HG03045 (cell line): Measurements from ENCODE around the gene AMOTL2.

Experiments used
- ATAC-seq: cut with Tn5 transposase; IDR thresholded peaks from one replicate; pipeline ENCODE4 v1.9.1; 2021; ENCODE audit warnings: mild to moderate bottlenecking, moderate library complexity; ENCODE audit not compliant: unreplicated experiment

The AMOTL2 gene

DNA sequence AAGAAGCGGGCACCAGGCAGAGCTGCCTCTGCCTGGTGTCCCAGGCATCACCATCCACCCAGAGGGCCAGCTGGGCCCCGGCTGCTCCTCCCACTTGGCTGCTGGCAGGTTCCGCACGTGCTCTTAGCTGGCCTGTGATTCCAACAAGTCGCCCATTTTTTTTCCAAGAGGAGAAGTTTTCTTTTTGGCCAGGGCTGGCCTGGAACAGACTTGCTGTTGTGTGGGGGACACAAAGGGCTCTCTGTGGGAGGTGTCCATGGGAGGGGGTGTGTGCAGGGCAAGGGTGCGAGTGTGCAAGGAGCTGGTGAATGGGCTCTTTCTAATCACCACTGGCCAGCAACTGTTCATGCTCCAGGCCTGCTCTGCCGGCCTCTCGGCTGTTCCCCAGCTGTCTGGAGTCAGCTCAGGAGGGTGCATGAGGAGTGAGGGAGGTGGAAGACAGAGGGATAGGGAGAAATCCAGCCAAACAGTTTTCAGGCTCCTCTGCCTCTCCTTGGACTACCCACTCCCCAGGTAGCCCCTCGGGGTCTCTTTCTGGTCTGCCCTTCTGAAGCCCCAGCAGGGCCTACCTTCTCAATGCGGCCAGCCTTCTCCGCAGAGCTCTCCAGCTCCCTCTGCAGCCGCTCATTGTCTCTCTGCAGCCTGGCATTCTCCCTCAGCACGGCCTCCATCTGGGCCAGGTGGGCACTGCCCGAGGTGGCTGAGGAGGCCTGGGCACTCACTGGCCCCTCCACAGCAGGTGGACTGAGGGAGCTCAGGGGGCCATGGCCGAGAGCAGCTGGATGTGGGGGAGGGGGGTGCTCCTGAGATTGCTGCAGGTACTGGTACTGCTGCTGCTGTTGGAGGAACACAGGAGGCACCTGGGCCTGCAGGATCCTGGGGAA is 7.1 kb downstream of the AMOTL2 start:
- no peak for ATAC-seq

DNA sequence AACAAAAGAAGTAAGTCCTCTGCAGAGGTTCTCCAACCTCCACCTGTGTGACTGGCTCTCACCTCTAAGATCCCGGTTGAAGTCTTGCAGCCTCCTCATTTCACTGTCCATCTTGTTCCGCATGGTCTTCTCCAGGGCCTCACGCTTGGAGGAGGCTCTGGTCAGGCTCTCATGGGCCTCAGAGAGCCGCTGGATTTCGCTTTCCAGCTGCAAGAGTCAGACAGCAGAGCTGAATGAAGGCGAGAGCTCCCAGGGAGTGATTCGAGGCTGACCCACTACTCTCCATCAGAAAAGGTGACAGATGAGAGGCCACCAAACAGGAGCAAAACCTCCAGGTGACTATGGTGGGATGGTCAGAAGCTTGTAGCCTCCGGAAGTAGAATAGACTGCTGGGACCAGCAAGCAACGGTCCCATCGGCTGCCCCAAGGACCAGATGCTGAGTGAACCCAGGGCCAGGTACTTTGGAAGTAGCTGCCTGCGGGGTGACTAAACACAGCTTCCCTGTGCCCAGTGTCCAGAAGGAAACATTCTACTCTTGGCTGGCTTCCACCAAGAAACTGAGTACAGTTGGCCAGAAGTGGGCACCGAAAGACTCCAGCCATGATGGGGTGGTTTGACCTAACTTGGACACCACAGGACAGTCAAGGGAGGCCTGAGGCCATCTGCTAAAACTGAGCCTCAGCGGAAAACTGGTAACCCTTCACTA is 7.9 kb downstream of the AMOTL2 start:
- ATAC-seq = no peak

DNA sequence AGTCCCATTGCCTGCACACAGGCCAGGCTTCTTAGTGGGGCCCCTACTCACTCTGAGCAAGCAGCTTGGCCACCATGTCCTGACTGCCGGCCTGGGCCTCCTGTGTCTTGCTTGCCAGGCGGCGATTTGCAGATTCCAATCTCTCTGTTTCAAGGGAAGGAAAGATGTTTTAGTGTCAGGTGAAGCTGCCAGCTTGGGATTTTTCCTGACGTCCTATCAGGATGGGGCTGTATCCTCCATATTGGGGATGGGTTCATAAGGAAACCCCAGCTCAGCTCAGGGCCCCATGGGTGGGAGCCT is 8.5 kb downstream of the AMOTL2 start:
- ATAC-seq = no peak

DNA sequence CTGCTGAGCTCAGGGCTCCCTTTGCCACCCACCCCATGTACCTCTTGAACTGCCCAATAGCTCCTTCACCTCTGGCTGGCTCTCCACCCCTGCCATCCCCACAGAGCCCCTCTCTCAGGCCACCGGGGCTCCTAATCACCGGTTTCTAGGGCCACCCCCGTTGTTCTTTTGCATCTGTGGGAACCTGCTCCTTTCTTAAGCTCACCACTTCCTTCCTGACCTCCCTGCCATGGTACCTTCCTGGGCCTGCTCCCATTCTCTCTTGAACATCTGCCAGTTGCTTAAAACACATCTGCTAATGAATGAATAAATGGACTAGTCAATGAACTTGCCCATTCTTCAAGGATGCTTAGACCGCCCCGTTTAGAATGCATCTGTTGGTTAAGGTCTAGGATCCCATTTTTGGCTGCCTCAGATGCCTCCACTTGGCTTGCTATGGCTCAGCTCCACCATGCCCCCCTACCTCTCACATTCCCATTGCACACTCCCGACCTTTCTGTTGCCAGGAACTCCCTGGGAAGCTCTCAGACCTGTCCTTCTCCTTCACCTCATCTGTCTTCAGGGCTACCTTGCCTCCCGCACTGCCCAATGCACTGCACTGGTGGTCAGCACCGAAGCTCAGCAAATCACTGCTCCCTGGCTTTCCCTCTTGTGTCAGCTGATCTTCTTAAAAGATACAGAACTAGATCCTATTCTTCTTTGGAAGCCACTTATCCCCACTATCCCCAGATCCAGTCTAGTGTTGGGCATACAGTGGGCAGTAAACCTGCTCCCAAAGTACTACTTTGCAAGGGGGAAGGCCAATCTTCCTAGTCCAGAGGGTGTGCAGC is 9.1 kb downstream of the AMOTL2 start:
- no peak for ATAC-seq

DNA sequence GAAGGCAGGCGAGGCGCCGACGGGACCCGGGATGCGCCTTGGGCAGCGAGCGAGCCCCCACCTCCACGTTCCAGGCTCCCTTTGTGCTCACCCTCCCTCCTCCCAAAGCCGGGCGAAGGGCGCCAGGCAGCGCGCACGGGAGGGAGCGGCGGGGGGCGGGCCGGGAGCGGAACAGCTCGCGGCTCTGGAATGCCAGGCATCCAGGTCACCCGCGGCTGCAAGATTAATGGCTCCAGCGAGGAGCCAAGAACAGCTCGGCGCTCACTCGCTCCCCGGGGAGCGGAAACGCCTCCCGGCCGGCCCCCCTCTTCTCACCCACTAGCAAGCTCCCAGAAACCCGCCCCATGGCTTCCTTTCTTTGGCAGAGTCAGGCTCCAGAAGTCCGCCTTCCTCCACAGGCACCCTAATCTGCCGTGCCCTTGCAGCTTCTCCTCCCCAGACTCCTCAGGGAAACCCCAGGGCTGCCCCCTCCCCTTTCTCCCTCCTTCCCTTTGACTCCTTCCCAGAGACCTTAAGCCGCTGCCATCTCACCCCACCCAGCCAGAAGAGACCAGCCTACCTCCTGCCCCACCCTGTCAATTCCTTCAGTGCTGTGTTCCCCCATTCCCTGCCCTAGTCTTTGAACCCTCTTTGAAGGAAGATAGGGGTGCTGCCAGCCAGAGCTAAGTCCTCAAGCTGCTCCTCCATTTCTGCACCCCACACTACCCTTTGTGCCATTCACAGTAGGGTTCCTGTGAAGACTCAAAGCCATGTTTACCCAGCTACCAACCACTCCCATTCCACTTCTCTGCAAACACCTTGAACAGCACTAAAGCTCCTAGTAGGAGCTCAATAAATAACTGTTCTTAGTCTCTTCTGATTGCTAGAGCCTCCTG is 9.9 kb downstream of the AMOTL2 start:
- no peak for ATAC-seq

DNA sequence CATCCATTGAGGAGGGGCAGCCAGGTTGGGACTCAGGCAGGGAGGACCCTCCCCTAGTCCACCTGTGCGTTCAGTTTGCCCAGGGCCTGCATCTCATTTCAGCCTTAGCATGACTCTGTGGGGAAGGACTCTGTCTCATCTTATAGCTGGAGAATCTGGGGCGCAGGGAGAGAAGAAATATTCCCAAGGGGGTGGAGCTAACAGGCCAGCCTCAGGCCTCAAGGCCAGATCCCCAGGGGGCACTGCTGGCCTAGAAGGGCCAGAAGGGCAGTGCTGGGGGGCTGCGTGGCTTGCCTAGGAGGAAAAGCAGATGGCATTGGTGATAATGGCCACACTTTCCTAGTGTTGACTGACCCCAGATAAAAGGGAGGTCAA is 10.9 kb downstream of the AMOTL2 start:
- no peak for ATAC-seq

DNA sequence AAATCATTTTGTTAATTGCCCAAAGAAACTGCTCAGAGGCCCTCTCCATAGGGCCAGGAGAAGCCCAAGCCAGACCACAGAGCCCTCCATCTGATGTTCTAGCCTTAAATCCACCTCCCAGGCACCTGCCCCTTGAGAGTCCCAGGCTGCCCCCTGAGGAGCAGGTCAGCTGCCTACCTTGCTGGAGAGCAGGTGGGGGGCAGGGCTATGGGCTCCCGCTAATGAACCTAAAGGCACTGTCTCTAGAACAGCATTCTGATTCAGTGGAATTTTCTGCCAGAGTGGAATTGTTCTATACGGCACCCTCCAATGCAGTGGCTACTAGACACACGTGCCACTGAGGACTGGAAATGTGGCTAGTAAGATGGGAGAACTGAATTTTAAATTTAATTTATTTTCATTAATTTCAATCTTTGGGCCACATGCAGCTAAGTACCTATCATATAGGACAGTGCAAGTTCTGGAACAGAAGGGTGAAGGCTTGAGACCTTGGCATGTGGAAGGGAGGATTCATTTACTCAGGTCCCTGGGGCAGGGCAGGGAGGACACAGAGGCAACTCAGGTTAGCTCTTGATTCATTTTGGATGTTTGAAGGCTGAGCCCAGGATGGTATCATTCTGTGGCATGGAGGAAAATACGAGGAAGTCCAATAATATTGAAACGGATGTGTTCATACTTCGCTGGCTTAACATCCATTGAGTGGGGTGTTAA is 11.4 kb downstream of the AMOTL2 start:
- ATAC-seq = no peak

DNA sequence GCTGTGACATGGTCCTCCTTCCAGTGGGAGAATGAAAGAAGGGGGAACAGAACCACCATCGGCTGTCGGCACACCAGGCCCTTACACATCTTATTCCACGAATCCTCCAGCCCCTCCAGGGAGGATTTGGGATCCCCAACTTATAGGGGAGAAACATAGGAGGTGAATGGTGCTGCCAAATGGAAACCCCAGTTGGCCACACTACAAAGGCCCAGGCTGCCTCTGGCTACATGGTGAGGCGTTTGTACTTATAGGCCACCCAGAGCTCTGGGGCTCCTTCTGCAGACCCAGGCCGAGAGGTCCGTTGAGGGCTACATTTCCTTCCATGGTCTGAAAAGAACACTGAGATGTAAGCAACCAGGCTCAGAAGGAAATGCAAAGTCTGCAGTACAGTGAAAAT is 12.0 kb downstream of the AMOTL2 start:
- no peak for ATAC-seq

DNA sequence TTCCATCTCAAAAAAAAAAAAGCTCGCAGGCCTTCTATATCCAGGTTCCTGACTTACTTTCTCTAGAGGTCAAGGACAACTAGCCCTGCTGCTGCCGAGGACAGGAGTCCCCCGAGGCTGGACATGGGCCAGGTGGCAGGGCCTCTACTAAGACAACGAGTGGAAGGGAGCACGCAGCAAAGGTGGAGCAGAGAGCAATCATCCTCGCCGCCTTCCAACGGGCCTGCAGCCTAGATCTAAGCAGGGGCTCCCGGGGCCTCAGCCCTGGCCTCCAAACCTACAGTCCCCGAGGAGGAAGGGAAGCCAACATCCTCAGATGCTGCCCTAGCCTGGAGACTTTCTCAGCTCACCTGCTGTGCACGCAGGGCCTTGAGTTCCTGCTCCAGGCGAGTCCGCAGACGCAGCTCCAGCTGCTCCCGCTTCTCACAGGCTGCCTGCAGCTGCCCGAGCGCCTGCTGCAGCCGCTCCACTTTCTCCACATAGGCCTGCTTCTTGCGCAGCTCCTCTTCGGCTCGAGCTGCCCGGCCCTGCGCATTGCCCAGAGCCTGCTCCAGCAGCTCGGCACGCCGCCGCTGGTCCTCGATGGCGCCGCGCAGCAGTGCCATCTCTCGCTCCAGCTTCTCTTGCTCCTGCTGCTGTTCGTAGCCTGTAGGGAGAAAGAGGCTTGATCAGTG is 12.9 kb downstream of the AMOTL2 start:
- no peak for ATAC-seq

DNA sequence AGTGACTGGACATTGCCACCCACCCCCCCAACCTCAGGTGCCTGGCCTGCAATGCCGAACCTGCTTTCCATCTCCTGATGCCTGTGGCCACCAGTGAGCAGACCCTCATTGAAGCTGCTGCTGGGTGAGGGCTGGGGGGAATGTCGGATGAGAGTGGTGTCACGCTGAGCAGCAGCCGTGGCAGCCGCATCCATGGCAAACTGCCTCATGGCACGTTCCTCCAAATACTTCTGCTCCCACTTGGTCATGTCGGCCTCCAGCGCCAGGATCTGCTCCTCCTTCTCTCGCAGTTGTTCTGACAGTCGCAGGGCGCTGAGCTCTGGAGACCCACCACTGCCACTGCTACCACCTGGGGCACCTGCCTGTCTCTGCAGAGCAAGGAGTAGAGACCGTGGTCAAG is 14.2 kb downstream of the AMOTL2 start:
- no peak for ATAC-seq

DNA sequence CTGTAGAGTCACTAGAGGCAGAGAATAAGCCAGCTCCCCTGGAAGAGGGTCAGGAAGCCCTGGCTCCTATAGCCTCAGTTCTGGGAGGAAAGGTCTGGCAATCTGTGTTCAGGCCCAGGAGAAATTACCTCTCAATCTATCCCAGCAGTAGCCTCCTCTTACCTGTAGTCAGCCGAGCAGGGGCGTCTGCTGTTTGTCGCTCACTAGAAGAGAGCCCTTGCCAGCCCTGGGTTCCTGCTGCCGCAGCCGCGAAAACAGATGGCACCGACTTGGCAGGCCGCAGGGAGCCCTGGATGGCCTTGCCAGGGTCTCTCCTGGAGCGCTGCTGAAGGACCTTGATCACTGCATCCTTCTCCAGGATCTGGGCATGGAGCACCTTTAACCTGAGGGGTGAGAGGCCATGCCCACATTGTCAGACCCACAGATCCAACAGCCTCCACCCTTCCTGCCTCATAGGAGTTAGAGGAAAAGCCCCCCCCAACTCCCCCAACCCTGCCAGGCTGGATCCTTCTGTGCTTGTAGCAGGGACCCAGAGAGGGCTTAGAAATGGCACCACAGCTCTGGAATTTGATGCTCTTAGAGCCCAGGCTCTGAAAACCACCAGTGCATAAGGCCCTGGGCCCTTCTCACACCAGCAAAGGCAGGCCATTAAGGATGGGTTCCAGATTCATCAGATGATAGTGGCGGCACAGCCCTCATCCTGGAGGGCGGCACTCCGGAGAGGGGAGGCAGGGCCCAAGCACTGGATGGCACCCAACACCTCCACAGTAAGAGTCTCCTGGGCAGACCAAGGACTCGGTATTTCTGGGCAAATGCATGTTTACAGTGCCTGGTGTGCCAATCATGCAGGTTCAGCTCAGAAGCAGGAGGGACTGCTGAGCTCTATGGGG is 14.9 kb downstream of the AMOTL2 start:
- ATAC-seq = no peak

DNA sequence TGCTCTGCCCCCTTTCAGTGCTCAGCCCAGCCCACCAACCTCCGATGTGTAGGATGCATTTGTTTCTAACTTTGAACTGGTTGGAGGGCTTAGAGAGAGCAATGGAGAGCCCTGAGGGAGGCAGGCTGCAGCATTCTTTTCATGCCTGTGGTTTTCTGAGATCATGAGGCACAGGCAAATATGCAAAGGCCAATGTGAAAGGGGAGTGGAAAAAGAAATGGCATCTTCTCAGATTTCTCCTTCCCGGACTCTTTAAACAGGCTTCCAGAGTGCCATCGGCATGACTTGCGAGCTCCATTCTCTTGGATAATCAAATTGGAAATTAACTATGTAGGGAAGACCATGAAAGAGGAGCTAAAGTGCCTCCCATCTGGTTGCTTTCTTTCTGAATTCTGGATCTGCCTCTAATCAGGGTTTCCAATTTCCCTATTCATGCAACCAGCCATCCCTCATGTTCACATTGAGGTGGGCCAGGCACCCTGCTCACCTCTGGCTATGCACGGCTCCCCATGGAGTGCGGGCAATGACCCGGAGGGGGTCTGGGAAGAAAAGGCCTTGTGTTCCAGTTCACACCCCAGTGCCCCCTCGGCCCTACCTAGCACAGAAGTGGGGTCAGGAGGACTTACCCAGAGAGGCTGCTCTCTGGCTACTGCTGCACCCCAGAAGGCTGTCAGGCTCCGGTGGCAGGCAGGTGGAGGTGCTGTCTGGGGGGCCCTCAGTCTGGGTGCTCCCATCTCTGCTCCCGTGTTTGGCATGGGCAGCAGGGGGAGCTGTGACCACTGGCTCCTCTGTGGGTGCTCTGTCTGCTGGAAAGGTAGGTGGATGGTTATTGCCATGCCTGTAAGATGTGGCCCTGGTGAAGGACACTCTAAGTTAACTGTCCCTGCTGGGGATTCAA is 16.1 kb downstream of the AMOTL2 start:
- ATAC-seq = no peak

DNA sequence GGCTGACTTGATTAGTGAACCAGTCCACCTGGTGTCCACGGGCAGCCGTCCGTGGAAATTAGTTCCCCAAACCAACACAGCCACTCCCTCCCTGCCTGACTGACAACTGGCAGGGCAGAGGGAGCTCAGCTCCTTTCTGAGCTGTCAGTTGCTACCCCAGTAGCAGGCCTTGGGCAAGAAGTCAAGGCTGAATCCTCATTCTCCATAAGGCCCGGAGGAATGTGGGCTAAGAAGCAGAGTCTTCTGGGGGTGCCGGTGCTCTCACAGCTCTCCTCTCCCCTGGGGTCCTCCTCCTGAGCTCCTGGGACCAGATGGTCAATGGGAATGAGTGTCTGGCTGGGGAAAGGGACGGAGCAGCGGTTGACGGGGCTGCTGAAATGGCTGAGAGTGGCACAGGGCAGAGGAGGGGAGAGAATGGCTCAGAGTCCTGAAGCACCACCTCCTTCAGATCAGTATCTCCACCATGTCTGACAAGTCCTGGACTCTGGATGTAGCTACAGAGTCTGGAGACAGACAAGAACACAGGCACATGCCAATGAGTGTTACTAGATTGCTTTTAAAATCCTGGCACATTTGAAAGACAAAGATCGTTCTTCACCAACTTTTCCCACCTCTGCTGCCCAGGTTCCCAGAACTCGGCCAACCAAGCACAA is 16.9 kb downstream of the AMOTL2 start:
- ATAC-seq = no peak

DNA sequence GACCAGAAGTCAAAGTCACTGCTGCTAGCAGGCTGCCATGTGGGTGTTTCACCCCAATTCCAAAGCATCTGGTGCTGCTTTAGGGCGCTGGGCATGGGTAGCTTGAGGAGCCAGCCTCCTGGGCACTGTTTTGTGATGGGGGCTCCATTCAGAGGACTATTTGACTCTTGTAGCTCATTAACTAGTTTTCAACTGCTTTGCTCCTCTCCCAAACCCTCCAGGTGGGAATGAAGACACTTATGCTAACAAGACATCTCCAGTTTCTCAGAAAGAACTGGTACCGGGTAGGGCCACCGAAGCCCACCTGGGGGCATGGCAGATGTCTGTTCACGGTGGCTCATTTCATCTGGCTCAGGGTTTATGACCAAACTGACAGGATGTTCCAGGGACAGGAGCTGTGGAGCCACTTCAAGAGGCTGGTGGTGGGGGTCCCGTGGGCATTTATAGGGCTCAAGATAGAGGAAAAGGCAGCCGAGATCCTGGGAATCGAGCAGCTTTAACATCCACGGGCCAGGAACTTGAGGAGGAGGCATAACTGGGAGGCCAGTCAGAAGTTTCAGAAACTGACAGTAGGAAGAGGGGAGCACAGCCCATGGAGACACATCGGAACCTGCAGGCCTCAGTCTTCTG is 17.7 kb downstream of the AMOTL2 start:
- no peak for ATAC-seq

DNA sequence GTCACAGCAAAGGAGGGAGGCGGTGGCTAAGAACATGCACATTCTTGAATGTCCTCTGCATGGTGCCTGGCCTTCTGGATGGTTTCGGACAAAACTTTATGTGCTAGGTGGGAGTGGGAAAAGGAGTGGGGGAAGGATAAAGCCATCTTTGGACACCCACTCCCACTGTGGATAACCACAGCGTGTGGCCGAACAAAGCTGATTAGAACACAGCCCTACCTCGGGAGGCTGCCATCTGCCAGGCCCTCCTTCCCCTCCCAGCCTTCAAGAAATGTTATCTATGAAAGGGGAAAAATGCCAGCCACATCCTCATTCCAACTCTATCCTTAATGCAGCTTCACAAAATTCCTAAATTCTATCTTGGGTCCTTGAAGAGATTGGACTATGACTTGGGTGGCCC is 18.8 kb downstream of the AMOTL2 start:
- no peak for ATAC-seq

DNA sequence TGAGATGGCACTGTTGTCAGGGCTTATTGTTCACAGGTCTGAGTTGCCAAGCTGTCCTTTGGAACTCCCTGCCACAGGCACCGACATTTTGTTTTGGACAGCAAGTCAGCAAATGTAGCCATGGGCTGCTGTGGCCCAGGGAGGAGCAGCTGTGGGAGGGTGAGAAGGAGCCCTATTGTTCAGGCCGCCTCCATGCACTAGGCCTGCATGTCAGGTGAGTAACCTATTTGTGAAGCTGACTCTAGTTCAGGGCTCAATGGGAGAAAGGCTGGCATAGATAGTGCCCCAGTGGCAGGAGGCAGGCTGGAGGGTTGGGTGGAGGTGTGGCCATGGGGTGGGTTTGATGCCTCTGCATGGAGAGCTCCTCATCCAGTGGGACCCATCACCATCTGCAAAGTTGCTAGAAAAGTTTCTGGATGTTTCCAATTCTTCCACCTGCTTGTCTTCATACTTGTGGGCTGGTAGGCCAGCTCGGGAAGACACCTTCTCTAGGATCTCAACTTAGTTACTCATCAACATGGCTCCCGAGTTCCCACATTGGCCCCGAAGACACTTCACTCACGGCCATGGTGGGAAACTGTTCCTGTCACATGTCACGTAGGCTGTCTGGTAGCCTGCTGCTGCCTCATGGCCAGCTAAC is 19.5 kb downstream of the AMOTL2 start:
- no peak for ATAC-seq
